HG02885 (cell line): ENCODE data around the gene STARD4.
A peak's percentile ranks its signal among the peaks of the same experiment; 100 is the strongest.

Experiments
- ATAC-seq: cut with Tn5 transposase; IDR thresholded peaks from one replicate; pipeline ENCODE4 v1.9.1; 2021; ENCODE audit warnings: mild to moderate bottlenecking; ENCODE audit not compliant: unreplicated experiment, poor library complexity

Gene STARD4

DNA sequence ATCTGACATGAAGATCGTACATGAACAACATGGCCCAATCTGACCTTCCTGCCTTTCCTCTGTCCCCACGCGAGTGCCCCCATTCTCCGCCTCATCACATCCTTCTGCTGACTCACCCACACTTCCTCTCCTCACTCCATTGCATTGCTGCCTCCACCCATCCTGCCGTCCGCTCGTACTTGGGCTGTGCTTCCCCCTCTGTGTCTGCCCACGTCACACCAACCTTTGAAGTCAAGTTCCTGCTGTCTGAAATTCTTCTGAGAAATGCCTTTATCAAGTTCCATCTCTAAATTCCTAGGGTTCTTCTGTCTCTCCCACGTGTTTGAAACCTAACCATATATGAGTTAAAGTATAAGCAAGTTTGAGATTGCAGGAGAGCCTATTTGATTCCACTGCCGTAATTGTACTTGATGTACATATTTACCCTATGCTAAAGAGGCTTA is 18.0 kb upstream of the STARD4 start:
- ATAC-seq, result peak; percentile 80

GRCh38 chr5:111528056-111528455 is 15.7 kb upstream of the STARD4 start:
- no peak for ATAC-seq

- ATAC-seq, result no peak
Measured at GRCh38 chr5:111520908-111521307, 8.6 kb upstream of the STARD4 start.

DNA sequence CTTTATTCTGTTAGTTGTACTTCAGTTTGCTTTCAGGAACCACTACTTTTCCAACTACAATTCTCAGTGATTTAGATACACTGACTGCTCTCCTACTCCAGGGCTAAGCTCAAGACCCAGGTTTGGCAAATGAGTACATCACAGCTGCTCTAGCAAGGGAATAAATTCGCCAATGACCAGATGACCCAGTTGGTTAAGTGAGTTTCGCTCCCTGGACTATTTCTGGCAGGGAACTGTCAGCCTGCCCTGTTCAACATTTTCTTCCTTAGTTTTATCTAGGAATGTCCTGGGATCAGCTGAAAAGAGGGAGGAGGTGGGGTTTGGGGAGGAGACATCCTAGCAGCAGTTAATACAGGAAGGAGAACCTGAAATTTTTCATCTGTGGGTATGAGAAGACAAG is 6.4 kb upstream of the STARD4 start:
- no peak for ATAC-seq

- ATAC-seq, result peak; percentile 43
Measured at GRCh38 chr5:111517853-111518501, 5.6 kb upstream of the STARD4 start.

DNA sequence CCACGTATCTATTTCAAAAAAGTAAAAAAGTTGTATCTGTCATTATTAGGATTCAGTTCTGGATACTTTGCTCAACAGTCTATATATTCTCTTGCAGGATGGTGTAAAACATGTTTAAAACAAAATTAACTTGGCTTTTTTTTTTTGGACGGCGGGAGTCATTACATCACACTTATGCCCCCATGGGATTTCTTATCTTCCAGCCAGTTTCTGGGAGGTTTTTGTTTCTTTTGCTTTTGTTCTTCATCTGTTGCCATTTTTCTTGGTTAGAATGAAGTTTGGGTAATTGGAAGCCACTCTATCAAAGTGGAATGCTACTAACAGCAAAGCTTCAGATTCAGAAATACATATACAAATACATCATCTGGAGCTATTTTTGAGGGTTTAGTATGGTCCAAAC is 1.8 kb upstream of the STARD4 start:
- ATAC-seq, result no peak

DNA sequence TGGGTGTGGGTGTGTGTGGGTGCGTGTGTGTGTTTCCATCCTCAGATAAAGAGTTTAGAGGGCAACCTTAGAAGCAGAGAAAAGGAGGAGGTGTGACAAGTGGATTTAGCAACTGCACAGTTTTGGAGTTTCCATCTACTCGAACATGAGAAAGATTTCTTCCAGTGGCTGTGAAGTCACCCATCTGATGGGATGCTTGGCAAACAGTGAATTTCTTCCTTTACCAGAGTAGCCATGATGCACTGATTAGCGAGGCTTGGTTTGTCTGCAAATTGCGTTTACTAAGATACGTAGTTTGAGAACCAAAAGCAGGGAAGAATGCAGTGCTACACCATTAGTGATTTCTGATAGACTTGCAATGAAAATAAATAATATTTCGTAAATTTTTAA is 791 bp upstream of the STARD4 start:
- no peak for ATAC-seq

DNA sequence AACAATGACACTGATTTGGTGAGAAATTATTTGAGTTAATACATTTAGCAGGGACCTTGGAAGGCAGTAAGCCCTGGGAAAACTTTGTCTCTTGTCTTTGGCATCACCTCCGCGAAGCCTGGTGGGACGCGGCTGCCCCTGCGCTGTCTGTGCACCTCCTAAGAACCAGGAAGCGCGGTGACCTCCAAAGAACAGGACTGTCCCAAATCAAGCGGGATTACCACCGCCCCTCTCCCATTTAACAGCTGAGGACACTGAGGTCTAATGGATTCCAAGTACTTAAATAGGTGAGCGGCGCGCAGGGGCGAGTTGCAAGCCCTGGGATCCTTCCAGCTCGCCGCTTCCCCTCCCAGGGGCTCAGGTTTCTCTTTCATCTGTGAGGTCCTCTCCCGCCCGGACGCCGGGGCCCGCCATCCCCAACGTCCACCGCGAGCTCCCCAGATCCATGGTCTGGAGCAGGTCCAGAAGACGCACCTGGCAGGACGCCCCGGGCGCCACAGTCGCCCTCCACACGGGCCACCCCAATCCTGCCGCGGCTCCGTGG is 432 bp downstream of the STARD4 start:
- ATAC-seq, result peak; percentile 18

DNA sequence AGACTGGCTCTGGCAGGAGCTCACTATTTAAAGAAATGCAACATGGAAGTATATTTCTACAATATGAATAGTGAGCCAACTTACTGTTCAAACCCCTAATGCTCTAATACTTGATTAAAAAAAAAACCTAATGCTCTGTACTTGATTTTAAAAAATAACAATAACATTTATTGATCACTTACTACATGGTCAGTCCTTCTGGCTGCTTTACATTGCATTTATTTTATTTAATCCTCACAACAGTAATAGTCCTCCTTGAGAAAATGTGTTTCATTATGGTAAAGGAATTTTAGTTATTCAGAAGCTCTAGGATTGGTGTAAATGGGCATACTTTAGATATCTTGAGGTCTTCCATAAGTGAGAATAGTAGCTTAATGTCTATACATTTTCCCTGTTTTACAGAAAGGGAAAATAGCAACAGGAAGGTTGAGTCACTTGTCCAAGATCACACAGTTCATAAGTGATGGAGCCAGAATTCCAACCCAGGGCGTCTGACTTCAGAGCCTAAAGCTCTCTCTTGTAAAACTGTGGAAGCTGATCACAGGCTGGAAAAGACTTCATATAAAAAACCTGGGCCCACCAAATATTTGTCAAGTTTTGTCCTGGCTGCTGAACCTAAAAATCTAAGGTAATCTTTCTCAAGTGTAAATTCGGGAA is 1.0 kb downstream of the STARD4 start:
- ATAC-seq, result no peak

DNA sequence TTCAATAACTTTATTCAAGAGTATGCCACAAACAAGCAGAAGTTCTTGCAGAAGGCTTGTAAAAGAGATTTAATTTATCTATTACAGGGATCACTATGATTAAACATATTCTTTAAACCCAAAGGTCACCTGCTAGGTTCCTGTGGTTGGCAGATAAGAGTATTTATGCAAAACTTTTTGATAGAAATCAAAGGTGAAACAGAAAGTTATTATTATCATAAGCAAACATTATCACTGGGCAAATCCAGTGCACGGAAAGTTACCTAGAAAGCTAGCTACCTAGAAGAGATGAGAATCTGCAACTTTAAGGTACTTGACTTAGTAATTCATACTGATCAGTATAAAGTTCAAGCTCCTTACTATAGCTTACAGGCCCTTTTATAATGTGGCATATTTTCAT is 3.2 kb downstream of the STARD4 start:
- ATAC-seq, result no peak

DNA sequence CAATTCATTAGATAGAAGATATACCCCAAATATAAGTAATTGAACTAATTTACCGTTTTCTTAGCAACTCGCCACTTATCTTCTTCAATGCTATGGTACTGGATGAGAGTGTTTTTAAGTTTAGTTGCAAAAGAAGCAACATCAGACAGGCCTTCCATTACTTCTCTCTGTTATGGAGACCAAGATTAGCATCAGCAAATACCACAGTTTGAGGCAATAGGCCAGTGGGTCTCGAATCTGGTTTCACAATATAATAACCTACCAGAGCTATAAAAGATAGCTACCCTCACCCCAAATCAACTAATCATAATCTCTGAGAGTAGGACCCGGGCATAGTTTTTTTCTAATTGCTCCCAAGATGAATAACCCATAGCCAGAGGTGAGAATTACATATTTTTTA is 5.1 kb downstream of the STARD4 start:
- ATAC-seq, result no peak

GRCh38 chr5:111505096-111505495 is 7.2 kb downstream of the STARD4 start:
- no peak for ATAC-seq

DNA sequence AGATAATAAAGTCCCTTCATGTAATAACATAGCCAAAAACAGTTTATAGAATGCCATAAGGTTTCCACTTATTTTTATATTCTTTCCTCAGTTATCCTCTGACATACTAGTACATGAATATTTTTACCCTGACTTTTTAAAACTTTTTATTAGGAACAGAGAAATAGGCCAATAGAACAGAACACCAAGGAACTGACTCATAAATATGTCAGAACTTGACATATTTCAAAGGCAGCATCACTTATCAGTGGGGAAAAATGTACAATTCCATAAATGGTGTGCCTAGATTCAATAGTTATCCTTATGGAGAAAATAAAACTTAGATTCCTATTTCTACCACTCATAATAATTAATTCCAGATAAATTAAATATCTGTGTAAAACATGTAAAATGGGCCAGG is 9.4 kb downstream of the STARD4 start:
- no peak for ATAC-seq

- no peak for ATAC-seq
Measured at GRCh38 chr5:111498346-111498745, 14.0 kb downstream of the STARD4 start.

DNA sequence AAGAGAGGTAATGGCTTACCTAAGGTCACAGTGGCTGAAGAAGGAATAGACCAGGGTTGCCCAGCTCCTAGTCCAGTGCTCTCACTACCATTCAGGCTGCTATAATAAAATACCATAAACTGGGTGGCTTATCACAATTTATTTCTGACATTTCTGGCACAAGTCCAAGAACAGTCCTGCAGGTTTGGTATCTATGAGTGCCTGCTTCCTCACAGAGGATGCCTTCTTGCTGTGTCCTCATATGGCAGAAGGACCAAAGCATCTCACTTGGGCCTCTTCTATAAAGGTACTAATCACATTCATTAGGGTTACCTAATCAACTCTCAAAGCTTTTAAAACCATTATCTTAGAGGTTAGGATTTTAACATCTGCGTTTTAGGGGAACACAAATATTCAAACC is 17.2 kb downstream of the STARD4 start:
- no peak for ATAC-seq

DNA sequence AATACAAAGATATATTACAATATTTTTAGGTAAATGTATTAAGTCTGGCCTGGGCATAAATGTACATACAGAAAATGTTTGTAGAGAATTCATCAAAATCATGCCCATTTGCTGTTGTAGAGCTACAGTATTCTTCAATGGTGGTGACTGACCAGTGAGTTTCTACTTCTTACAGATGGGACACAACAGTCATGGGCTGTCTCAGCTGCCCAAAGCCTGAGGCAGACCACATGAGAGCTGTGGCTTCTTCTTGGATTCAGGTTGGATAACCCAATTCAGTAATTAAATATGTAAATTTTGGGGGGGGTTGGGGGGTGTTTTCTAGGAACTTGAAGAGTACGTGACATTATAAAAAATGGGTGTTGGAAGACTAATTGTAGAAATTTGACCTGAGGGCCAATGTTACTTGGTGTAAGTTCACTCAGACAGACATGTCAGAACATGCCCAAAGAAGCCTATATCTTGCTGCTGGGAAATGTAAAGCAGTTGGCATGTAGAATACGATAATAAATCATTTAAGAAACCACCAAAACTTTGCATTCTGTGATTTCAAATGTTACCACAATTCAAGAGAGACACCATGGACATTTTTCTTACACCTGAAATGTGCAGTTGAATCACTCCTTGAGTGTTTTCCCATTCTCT is 17.9 kb downstream of the STARD4 start:
- ATAC-seq, result no peak

GRCh38 chr5:111493031-111493430 is 19.3 kb downstream of the STARD4 start:
- ATAC-seq, result no peak

- no peak for ATAC-seq
Measured at GRCh38 chr5:111488353-111488752, 24.0 kb downstream of the STARD4 start.

DNA sequence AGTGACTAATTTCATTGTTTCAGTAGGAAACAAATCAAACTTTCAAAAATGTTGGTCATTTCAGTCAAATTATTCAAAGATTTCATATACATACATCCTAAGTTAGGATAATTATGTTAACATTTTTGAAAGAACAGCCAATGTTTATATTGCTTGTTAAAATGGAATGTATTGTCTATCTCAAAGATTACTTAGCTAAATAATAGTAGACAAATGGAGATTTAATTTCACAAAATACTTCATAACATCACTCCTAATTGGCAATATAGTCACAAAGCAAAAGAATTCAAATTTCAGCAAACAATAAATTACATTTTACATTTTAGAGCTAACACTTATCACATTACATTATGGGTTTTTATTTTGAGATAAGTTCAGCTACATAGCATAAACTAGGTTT is 25.4 kb downstream of the STARD4 start:
- ATAC-seq, result no peak

- no peak for ATAC-seq
Measured at GRCh38 chr5:111486055-111486454, 26.3 kb downstream of the STARD4 start.

DNA sequence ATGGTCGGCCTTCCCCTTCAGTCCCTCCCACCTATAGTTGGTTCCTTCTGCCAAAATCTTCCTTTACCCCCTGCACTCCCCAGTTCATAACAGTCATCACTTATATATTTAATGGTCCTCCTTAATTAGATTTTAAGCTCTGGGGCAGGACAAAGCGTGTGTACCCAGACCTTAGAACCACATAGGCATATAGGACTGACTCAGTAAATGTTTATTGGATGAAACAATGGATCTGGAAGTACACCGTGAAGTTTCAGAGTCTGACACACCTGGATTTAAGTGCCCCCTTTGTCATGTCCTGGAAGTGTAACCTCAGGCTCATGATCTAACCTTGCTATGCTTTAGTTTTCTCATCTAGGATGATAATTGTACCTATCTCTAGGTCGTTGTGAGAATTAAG is 32.0 kb downstream of the STARD4 start:
- ATAC-seq, result no peak

- no peak for ATAC-seq
Measured at GRCh38 chr5:111478898-111479297, 33.4 kb downstream of the STARD4 start.
